Measurements from ENCODE around the gene C11orf54.

DNA sequence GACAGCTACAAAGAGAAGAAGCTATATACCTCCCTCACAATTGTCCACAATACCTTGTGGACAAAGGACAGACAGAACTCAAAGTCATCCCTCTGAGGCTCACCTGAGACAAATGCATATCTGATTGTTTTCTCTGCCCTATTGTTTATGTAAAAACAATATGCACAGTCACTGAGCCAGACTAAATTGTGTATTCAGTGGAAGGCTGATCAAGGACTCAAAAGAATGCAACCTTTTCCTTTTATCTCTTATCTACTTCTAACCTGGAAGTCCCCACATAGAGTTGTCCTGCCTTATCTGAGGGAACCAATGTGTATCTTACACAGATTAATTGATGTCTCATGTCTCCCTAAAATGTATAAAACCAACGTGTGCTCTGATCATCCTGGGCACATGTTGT lies 28.7 kb downstream of the C11orf54 start:
- no peak for TF ChIP-seq CTCF (IDR thresholded peaks at IDR 0.05)
- no peak for TF ChIP-seq POLR2A (IDR thresholded peaks at IDR 0.05)

Data from adrenal gland (tissue), 5 donors.